HCT116 (cell line): ENCODE results near the gene ASCL2. TPM values are rescaled to one million over a fixed set of nuclear protein-coding genes. Genes with fewer than 3 reads are reported as not detected.

Source experiments
- ATAC-seq: fragments of 200-7000 bp; cut with Tn5 transposase; 2 replicates; pipeline ENCODE4 v1.9.1; 2020; ENCODE audit warnings: mild to moderate bottlenecking, moderate library complexity
- BruUV-seq: library from RNA; stranded (reverse); fragments of 400-500 nt; replicated peaks from 2 replicates; lab custom pipeline; 2021; lab: Mats Ljungman, UMichigan
- CTCF ChIA-PET: fragments of 300-600 bp; sonication (Branson Sonifier 250); formaldehyde crosslinking; loops from one replicate; lab custom pipeline; 2021; ENCODE audit warnings: antibody characterized with exemption; lab: Charles Lee
- POLR2A ChIA-PET: fragments of 300-600, 350-600 bp; sonication (Branson Sonifier 250); formaldehyde crosslinking; loops from one replicate; lab custom pipeline; 2021; ENCODE audit warnings: antibody characterized with exemption; lab: Charles Lee
- RAD21 ChIA-PET, 2 experiments: fragments of 300-600 bp; sonication (Branson Sonifier 250); formaldehyde crosslinking; loops; one replicate each; lab custom pipeline; 2023; ENCODE audit warnings: low total read pairs in 2 of 2; ENCODE audit not compliant: uncharacterized antibody in 2 of 2, unreplicated experiment in 2 of 2, low non-redundant PET in 1 of 2; lab: Charles Lee
- DNase-seq: peaks from one replicate; pipeline ENCODE4 v3.0.0-alpha.2; 2010; ENCODE audit warnings: low read depth, low spot score
- H2AFZ ChIP-seq: fragments of 200-600 bp; shearing (Covaris generic), sonication (generic); 2 replicates; pipeline ENCODE4 v1.6.1; 2017; ENCODE audit warnings: low read depth, mixed run types, mixed read lengths, antibody characterized with exemption, low read length; ENCODE audit not compliant: poor library complexity, severe bottlenecking
- H3K27ac ChIP-seq: 2 replicates; pipeline ENCODE4 v1.5.1; 2012; ENCODE audit warnings: low read depth, low read length
- H3K27me3 ChIP-seq: fragments of 200-600 bp; sonication (generic); 2 replicates; pipeline ENCODE4 v1.6.1; 2016; ENCODE audit warnings: mixed run types, low read length, mixed read lengths; ENCODE audit not compliant: insufficient read depth
- H3K36me3 ChIP-seq, 2 experiments: fragments of 200-500 bp in 1 of 2; fragments of 200-600 bp in 1 of 2; sonication (Bioruptor generic) in 1 of 2; sonication (generic) in 1 of 2; 2 replicates each; pipeline versions ENCODE4 v1.5.1 to v1.6.1; 2014 to 2016; ENCODE audit warnings: low read length in 2 of 2, inconsistent platforms in 1 of 2, mixed read lengths in 1 of 2, mixed run types in 1 of 2; ENCODE audit not compliant: insufficient read depth in 2 of 2, control insufficient read depth in 1 of 2
- H3K4me1 ChIP-seq, 2 experiments: fragments of 200-600 bp in 1 of 2; sonication (generic) in 1 of 2; 2 replicates each; pipeline versions ENCODE4 v1.5.1 to v1.6.1; 2012 to 2017; ENCODE audit warnings: low read length in 2 of 2, inconsistent platforms in 1 of 2, mild to moderate bottlenecking in 1 of 2, mixed read lengths in 1 of 2, mixed run types in 1 of 2, moderate library complexity in 1 of 2; ENCODE audit not compliant: insufficient read depth in 2 of 2, control insufficient read depth in 1 of 2
- H3K4me2 ChIP-seq: fragments of 200-600 bp; sonication (generic); 2 replicates; pipeline ENCODE4 v1.6.1; 2017; ENCODE audit warnings: mixed run types, low read length, mixed read lengths
- H3K4me3 ChIP-seq, 2 experiments: fragments of 200-600 bp in 1 of 2; sonication (generic) in 1 of 2; replicated peaks in 1 of 2; 2 replicates each; pipeline ENCODE4 v1.5.1; 2011 to 2016; ENCODE audit warnings: low read length in 2 of 2, control low read depth in 1 of 2, low read depth in 1 of 2, mild to moderate bottlenecking in 1 of 2, mixed read lengths in 1 of 2, mixed run types in 1 of 2
- H3K79me2 ChIP-seq: fragments of 200-600 bp; sonication (generic); 2 replicates; pipeline ENCODE4 v1.6.1; 2017; ENCODE audit warnings: mild to moderate bottlenecking, mixed run types, low read length, moderate library complexity, mixed read lengths; ENCODE audit not compliant: insufficient read depth
- H3K9ac ChIP-seq: fragments of 200-600 bp; sonication (generic); 2 replicates; pipeline ENCODE4 v1.6.1; 2016; ENCODE audit warnings: low read length, mixed read lengths
- H3K9me2 ChIP-seq: fragments of 200-600 bp; sonication (generic), shearing (Covaris generic); 2 replicates; pipeline ENCODE4 v1.6.1; 2017; ENCODE audit warnings: mixed run types, mild to moderate bottlenecking, moderate library complexity; ENCODE audit not compliant: insufficient read depth
- H3K9me3 ChIP-seq, 2 experiments: fragments of 200-500 bp in 1 of 2; fragments of 200-600 bp in 1 of 2; sonication (Bioruptor generic) in 1 of 2; sonication (generic) in 1 of 2; 2 replicates each; pipeline ENCODE4 v1.6.1; 2014 to 2017; ENCODE audit warnings: low read length in 2 of 2, mixed read lengths in 2 of 2, inconsistent platforms in 1 of 2, low read depth in 1 of 2, mild to moderate bottlenecking in 1 of 2, mixed run types in 1 of 2, moderate library complexity in 1 of 2; ENCODE audit not compliant: control insufficient read depth in 1 of 2, insufficient read depth in 1 of 2
- H4K20me1 ChIP-seq: fragments of 200-600 bp; sonication (generic), shearing (Covaris generic); 2 replicates; pipeline ENCODE4 v1.6.1; 2017; ENCODE audit warnings: mixed run types, mild to moderate bottlenecking, moderate library complexity; ENCODE audit not compliant: insufficient read depth
- CEBPB ChIP-seq: IDR thresholded peaks from 2 replicates; pipeline ENCODE4 v1.6.1; 2012; ENCODE audit warnings: low read depth
- CTCF ChIP-seq, 3 experiments: fragments of 200-600 bp in 1 of 3; sonication (generic) in 1 of 3; IDR thresholded peaks in 2 of 3; conservative IDR thresholded peaks in 1 of 3; 2 replicates each; pipeline ENCODE4 v1.5.1; 2012 to 2017; ENCODE audit warnings: low read depth in 2 of 3, low read length in 2 of 3, antibody characterized with exemption in 1 of 3, borderline replicate concordance in 1 of 3, control low read depth in 1 of 3, mild to moderate bottlenecking in 1 of 3, mixed read lengths in 1 of 3, mixed run types in 1 of 3, moderate library complexity in 1 of 3; ENCODE audit not compliant: insufficient read depth in 1 of 3
- EGR1 ChIP-seq: IDR thresholded peaks from 2 replicates; pipeline ENCODE4 v1.6.1; 2012; ENCODE audit warnings: low read depth
- POLR2AphosphoS5 ChIP-seq: IDR thresholded peaks from 2 replicates; pipeline ENCODE4 v1.6.1; 2011; ENCODE audit warnings: mild to moderate bottlenecking, low read depth, low read length, moderate library complexity
- RAD21 ChIP-seq: IDR thresholded peaks from 2 replicates; pipeline ENCODE4 v1.6.1; 2012; ENCODE audit warnings: low read depth, mild to moderate bottlenecking
- YY1 ChIP-seq: IDR thresholded peaks from 2 replicates; pipeline ENCODE4 v1.6.1; 2011; ENCODE audit warnings: low read length, low read depth, moderate library complexity, mild to moderate bottlenecking; ENCODE audit not compliant: insufficient replicate concordance; ENCODE audit errors: extremely low read depth
- ZFX ChIP-seq: fragments of 450-650 bp; IDR thresholded peaks from 2 replicates; pipeline ENCODE4 v1.6.1; 2017
- intact Hi-C: fragments of 100-400 bp; cut with micrococcal nuclease; formaldehyde crosslinking; loops from 2 replicates; pipeline ENCODE4 v1.10.0; 2022
- total RNA-seq: library from RNA; stranded (reverse); gene quantifications from one replicate; pipeline ENCODE4 v1.2.1, GENCODE V29; 2021; ENCODE audit not compliant: unreplicated experiment
- TF ChIP-seq, protein P1 (sequence below): IDR thresholded peaks from 2 replicates; pipeline ENCODE4 v1.6.1; 2011; ENCODE audit warnings: mild to moderate bottlenecking, low read length, moderate library complexity; ENCODE audit not compliant: insufficient replicate concordance; ENCODE audit errors: extremely low read depth

Gene ASCL2
- total RNA-seq, 1 experiment from 2014 or later: not detected

DNA sequence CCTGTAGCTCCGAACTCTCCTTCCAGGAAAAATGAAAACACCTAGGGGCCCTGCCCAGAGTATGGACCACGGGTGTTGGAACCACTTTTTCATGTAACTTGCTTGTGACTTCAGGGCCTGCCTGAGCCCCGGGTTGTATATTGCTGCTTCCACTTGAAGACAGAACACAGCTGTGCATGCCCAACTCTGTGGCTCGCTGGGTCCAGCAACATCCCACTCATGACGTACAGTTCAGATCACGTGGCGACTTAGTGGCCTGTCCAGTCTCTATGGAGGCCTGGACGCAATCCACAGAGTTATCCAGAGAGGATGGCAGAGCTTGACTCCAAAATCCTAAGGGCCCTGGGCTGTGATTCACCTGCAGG lies 24.5 kb upstream of the ASCL2 start:
- no peak for ATAC-seq
- Histone ChIP-seq H3K27me3 (no peaks in the 10 kb centered on the region; the same call in 1 of the 2 replicates), H3K9ac (no peak overlapping the region), H3K36me3 (no peaks in the 10 kb centered on the region), H3K79me2 (no peaks in the 10 kb centered on the region), H3K9me3 (no peaks in the 10 kb centered on the region)
- BruUV-seq: no TSS peak
- intact Hi-C loops: no loop called here
- no peak for DNase-seq
- ChIA-PET POLR2A (no interaction called here), CTCF (no interaction called here)
- TF ChIP-seq, protein P1, sequence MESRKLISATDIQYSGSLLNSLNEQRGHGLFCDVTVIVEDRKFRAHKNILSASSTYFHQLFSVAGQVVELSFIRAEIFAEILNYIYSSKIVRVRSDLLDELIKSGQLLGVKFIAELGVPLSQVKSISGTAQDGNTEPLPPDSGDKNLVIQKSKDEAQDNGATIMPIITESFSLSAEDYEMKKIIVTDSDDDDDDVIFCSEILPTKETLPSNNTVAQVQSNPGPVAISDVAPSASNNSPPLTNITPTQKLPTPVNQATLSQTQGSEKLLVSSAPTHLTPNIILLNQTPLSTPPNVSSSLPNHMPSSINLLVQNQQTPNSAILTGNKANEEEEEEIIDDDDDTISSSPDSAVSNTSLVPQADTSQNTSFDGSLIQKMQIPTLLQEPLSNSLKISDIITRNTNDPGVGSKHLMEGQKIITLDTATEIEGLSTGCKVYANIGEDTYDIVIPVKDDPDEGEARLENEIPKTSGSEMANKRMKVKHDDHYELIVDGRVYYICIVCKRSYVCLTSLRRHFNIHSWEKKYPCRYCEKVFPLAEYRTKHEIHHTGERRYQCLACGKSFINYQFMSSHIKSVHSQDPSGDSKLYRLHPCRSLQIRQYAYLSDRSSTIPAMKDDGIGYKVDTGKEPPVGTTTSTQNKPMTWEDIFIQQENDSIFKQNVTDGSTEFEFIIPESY: no peak
- TF ChIP-seq CEBPB (no peak), ZFX (no peak), YY1 (no peak), POLR2AphosphoS5 (no peak)
- TF ChIP-seq, all 23 proteins: peak for 0
- H3K4me2 ChIP-seq: no peak overlapping the region
- H2AFZ ChIP-seq: no peak overlapping the region
- H3K9me2 ChIP-seq: no peaks in the 10 kb centered on the region
- H3K27ac ChIP-seq: no peak overlapping the region
- RAD21 ChIA-PET: no interaction called here
- no peaks in the 10 kb centered on the region for H4K20me1 ChIP-seq
- no peak overlapping the region for H3K4me3 ChIP-seq
- H3K4me1 ChIP-seq: no peaks in the 10 kb centered on the region

DNA sequence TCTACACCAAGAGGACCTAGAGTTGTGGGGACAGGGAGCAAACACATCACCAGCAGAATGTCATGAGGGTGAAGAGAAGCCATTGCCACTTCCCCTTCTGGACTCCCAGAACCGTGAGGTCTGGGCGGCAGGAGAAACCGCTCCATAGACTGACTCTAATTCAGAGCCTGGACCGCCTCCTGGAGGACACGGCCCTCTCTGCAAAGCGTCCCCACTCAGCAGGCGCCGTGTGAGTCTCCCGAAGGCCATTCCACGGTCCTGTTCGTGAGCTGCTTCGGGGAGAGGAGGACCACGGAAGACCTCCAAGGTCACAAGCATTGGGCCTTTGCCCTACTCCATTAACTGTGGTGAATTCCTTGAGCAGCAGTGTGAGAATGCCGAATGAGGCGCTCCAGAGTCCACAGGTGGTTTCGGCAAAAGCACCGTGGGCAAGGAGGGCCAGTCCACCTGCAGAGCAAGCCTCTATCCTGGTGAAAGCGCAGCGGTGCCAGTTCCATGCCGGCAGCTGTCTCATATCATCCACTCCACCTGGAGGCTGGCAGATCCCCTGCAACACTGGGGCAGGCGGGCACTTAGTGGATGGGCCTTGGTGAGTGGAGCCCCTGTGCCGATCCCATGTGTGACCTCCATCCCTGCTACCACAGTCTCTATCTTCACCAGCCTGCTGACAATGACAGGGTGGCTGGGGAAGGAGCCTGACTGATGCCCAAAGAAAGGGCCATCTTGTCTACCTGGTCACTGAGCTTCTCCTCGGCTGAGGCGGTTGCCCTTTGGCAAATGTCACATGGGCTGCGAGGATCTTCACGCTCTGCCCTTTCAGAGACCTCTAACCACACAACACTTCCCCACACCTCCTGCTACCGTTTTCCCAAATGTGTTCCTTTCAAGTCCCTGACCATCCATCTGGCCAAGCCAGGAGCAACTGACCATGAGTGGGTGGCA lies 23.9 kb upstream of the ASCL2 start:
- no peak overlapping the region for H2AFZ ChIP-seq
- no peak overlapping the region for H3K27ac ChIP-seq
- no peaks in the 10 kb centered on the region for H3K9me2 ChIP-seq
- BruUV-seq: no TSS peak
- H3K4me1 ChIP-seq: no peaks in the 10 kb centered on the region
- TF ChIP-seq RAD21 (peak; percentile 21; the same call in 1 of the 2 replicates), CTCF (IDR thresholded peaks at IDR 0.05 in 2 of 3, conservative IDR thresholded peaks at IDR 0.05 in 1 of 3; ENCODE audit: borderline replicate concordance in 1 of 3, insufficient read depth in 1 of 3, low read depth in 2 of 3, low read length in 2 of 3) (0 out of 6 replicates have a peak, but pooled peaks of 2 of the 3 experiments have one; percentile 8 to 11), EGR1 (no peak)
- TF ChIP-seq, all 23 proteins: peak for 2
- H3K9ac ChIP-seq: no peak overlapping the region
- ChIA-PET CTCF (no interaction called here), RAD21 (no interaction called here), POLR2A (no interaction called here)
- no peaks in the 10 kb centered on the region for H4K20me1 ChIP-seq
- intact Hi-C loops: no loop called here
- no peaks in the 10 kb centered on the region for H3K36me3 ChIP-seq
- no peaks in the 10 kb centered on the region for H3K9me3 ChIP-seq
- H3K4me2 ChIP-seq: no peak overlapping the region
- no peaks in the 10 kb centered on the region for H3K79me2 ChIP-seq
- H3K27me3 ChIP-seq: no peaks in the 10 kb centered on the region; the same call in 1 of the 2 replicates
- no peak for DNase-seq
- ATAC-seq: no peak
- H3K4me3 ChIP-seq: no peak overlapping the region
